ENCODE results near the gene RIN3. TPM values are rescaled to one million over a fixed set of nuclear protein-coding genes. Genes with fewer than 3 reads are reported as not detected.

RIN3 gene
- total RNA-seq, 3 donors from 2014 or later: 10.7 to 19.7 (median 12.1) TPM

GRCh38 chr14:92575061-92575747 is 61.6 kb downstream of the RIN3 start:
- no peak overlapping the region for H3K4me3 ChIP-seq
- no peak for DNase-seq (ENCODE audit: low spot score in 2 of 2)
- no peaks in the 10 kb centered on the region for H3K4me1 ChIP-seq
- H3K36me3 ChIP-seq: no peaks in the 10 kb centered on the region
- no peak for TF ChIP-seq POLR2AphosphoS5 (IDR thresholded peaks at IDR 0.05)
- TF ChIP-seq CTCF (IDR thresholded peaks at IDR 0.05): no peak
- TF ChIP-seq POLR2A (IDR thresholded peaks at IDR 0.05): no peak
- no peak overlapping the region for H3K27ac ChIP-seq
- intact Hi-C loops (cut with DNase I; ENCODE audit: low total_unique reads): no loop called here
- H3K9me3 ChIP-seq: no peaks in the 10 kb centered on the region
- H3K27me3 ChIP-seq: no peaks in the 10 kb centered on the region

GRCh38 chr14:92575748-92576303 is 62.2 kb downstream of the RIN3 start:
- H3K4me3 ChIP-seq: no peak overlapping the region
- intact Hi-C loops (cut with DNase I; ENCODE audit: low total_unique reads): no loop called here
- TF ChIP-seq POLR2AphosphoS5 (IDR thresholded peaks at IDR 0.05) (no peak), POLR2A (IDR thresholded peaks at IDR 0.05) (no peak), CTCF (IDR thresholded peaks at IDR 0.05) (no peak)
- no peaks in the 10 kb centered on the region for H3K36me3 ChIP-seq
- no peak overlapping the region for H3K27ac ChIP-seq
- H3K4me1 ChIP-seq: no peaks in the 10 kb centered on the region
- no peaks in the 10 kb centered on the region for H3K27me3 ChIP-seq
- no peak for DNase-seq (ENCODE audit: low spot score in 2 of 2)
- H3K9me3 ChIP-seq: no peaks in the 10 kb centered on the region

GRCh38 chr14:92577321-92577742 is 63.8 kb downstream of the RIN3 start:
- Histone ChIP-seq H3K27ac (no peak overlapping the region), H3K4me1 (no peaks in the 10 kb centered on the region), H3K27me3 (no peaks in the 10 kb centered on the region), H3K4me3 (no peak overlapping the region), H3K36me3 (no peaks in the 10 kb centered on the region), H3K9me3 (no peaks in the 10 kb centered on the region)
- intact Hi-C loops (cut with DNase I; ENCODE audit: low total_unique reads): no loop called here
- DNase-seq (ENCODE audit: low spot score in 2 of 2): no peak
- TF ChIP-seq POLR2A (IDR thresholded peaks at IDR 0.05) (no peak), CTCF (IDR thresholded peaks at IDR 0.05) (no peak), POLR2AphosphoS5 (IDR thresholded peaks at IDR 0.05) (no peak)

- H3K27ac ChIP-seq: no peak overlapping the region
- no peaks in the 10 kb centered on the region for H3K4me1 ChIP-seq
- DNase-seq (ENCODE audit: low spot score in 2 of 2): no peak
- H3K9me3 ChIP-seq: no peaks in the 10 kb centered on the region
- H3K4me3 ChIP-seq: no peak overlapping the region
- intact Hi-C loops (cut with DNase I; ENCODE audit: low total_unique reads): no loop called here
- no peaks in the 10 kb centered on the region for H3K27me3 ChIP-seq
- H3K36me3 ChIP-seq: no peaks in the 10 kb centered on the region
- TF ChIP-seq POLR2A (IDR thresholded peaks at IDR 0.05) (no peak), CTCF (IDR thresholded peaks at IDR 0.05) (no peak), POLR2AphosphoS5 (IDR thresholded peaks at IDR 0.05) (no peak)
Measured at GRCh38 chr14:92578511-92578910, 64.9 kb downstream of the RIN3 start.

- DNase-seq (ENCODE audit: low spot score in 2 of 2): no peak
- no peaks in the 10 kb centered on the region for H3K9me3 ChIP-seq
- no peaks in the 10 kb centered on the region for H3K27me3 ChIP-seq
- H3K27ac ChIP-seq: no peak overlapping the region
- intact Hi-C loops (cut with DNase I; ENCODE audit: low total_unique reads): no loop called here
- no peak for TF ChIP-seq POLR2AphosphoS5 (IDR thresholded peaks at IDR 0.05)
- no peak for TF ChIP-seq CTCF (IDR thresholded peaks at IDR 0.05)
- no peak for TF ChIP-seq POLR2A (IDR thresholded peaks at IDR 0.05)
- H3K4me3 ChIP-seq: no peak overlapping the region
- no peaks in the 10 kb centered on the region for H3K36me3 ChIP-seq
- no peaks in the 10 kb centered on the region for H3K4me1 ChIP-seq
Measured at GRCh38 chr14:92579244-92579936, 65.8 kb downstream of the RIN3 start.
